ENCODE results near the gene FUT9. TPM values are rescaled to one million over a fixed set of nuclear protein-coding genes. Genes with fewer than 3 reads are reported as not detected.

FUT9 gene
- total and polyA plus RNA-seq, 2 experiments from 2014 or later = 2.1 to 6.8 TPM

- TF ChIP-seq, protein P1, sequence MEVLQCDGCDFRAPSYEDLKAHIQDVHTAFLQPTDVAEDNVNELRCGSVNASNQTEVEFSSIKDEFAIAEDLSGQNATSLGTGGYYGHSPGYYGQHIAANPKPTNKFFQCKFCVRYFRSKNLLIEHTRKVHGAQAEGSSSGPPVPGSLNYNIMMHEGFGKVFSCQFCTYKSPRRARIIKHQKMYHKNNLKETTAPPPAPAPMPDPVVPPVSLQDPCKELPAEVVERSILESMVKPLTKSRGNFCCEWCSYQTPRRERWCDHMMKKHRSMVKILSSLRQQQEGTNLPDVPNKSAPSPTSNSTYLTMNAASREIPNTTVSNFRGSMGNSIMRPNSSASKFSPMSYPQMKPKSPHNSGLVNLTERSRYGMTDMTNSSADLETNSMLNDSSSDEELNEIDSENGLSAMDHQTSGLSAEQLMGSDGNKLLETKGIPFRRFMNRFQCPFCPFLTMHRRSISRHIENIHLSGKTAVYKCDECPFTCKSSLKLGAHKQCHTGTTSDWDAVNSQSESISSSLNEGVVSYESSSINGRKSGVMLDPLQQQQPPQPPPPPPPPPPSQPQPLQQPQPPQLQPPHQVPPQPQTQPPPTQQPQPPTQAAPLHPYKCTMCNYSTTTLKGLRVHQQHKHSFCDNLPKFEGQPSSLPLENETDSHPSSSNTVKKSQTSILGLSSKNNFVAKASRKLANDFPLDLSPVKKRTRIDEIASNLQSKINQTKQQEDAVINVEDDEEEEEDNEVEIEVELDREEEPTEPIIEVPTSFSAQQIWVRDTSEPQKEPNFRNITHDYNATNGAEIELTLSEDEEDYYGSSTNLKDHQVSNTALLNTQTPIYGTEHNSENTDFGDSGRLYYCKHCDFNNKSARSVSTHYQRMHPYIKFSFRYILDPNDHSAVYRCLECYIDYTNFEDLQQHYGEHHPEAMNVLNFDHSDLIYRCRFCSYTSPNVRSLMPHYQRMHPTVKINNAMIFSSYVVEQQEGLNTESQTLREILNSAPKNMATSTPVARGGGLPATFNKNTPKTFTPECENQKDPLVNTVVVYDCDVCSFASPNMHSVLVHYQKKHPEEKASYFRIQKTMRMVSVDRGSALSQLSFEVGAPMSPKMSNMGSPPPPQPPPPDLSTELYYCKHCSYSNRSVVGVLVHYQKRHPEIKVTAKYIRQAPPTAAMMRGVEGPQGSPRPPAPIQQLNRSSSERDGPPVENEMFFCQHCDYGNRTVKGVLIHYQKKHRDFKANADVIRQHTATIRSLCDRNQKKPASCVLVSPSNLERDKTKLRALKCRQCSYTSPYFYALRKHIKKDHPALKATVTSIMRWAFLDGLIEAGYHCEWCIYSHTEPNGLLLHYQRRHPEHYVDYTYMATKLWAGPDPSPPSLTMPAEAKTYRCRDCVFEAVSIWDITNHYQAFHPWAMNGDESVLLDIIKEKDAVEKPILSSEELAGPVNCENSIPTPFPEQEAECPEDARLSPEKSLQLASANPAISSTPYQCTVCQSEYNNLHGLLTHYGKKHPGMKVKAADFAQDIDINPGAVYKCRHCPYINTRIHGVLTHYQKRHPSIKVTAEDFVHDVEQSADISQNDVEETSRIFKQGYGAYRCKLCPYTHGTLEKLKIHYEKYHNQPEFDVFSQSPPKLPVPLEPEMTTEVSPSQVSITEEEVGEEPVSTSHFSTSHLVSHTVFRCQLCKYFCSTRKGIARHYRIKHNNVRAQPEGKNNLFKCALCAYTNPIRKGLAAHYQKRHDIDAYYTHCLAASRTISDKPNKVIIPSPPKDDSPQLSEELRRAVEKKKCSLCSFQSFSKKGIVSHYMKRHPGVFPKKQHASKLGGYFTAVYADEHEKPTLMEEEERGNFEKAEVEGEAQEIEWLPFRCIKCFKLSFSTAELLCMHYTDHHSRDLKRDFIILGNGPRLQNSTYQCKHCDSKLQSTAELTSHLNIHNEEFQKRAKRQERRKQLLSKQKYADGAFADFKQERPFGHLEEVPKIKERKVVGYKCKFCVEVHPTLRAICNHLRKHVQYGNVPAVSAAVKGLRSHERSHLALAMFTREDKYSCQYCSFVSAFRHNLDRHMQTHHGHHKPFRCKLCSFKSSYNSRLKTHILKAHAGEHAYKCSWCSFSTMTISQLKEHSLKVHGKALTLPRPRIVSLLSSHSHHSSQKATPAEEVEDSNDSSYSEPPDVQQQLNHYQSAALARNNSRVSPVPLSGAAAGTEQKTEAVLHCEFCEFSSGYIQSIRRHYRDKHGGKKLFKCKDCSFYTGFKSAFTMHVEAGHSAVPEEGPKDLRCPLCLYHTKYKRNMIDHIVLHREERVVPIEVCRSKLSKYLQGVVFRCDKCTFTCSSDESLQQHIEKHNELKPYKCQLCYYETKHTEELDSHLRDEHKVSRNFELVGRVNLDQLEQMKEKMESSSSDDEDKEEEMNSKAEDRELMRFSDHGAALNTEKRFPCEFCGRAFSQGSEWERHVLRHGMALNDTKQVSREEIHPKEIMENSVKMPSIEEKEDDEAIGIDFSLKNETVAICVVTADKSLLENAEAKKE (CRISPR knock-in tag; IDR thresholded peaks at IDR 0.05) = no peak
- TF ChIP-seq EZH2phosphoT487 (IDR thresholded peaks at IDR 0.05; ENCODE audit: unreplicated experiment) (no peak), ZNF331 (CRISPR knock-in tag; IDR thresholded peaks at IDR 0.05; ENCODE audit: low read depth) (no peak), STAT1 (IDR thresholded peaks at IDR 0.05; ENCODE audit: unreplicated experiment) (no peak), CTCF (conservative IDR thresholded peaks at IDR 0.05; ENCODE audit: low read depth in 2 of 2) (no peak), NANOG (IDR thresholded peaks at IDR 0.05; ENCODE audit: borderline replicate concordance) (no peak)
- TF ChIP-seq, protein P2, sequence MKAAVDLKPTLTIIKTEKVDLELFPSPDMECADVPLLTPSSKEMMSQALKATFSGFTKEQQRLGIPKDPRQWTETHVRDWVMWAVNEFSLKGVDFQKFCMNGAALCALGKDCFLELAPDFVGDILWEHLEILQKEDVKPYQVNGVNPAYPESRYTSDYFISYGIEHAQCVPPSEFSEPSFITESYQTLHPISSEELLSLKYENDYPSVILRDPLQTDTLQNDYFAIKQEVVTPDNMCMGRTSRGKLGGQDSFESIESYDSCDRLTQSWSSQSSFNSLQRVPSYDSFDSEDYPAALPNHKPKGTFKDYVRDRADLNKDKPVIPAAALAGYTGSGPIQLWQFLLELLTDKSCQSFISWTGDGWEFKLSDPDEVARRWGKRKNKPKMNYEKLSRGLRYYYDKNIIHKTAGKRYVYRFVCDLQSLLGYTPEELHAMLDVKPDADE (IDR thresholded peaks at IDR 0.05) = no peak
Measured at GRCh38 chr6:96086745-96087144, 71.0 kb downstream of the FUT9 start (continued).

All from GM23338 (cell line).